Fibroblast of lung (primary cell): Measurements from ENCODE around the gene KREMEN1.

ENCODE experiments used
- EZH2 ChIP-seq: IDR thresholded peaks from 2 replicates; pipeline ENCODE4 v1.5.1; 2012; ENCODE audit warnings: low read length, control low read depth, mild to moderate bottlenecking; ENCODE audit errors: missing control alignments
- TF ChIP-seq, protein P1 (sequence below), 2 donors: IDR thresholded peaks in 1 of 2; conservative IDR thresholded peaks in 1 of 2; 1 replicate in 1 of 2; 2 replicates in 1 of 2; pipeline ENCODE4 v1.5.1; 2011 to 2012; ENCODE audit warnings: low read length in 2 of 2, control low read depth in 1 of 2, inconsistent platforms in 1 of 2, low read depth in 1 of 2, mild to moderate bottlenecking in 1 of 2

DNA sequence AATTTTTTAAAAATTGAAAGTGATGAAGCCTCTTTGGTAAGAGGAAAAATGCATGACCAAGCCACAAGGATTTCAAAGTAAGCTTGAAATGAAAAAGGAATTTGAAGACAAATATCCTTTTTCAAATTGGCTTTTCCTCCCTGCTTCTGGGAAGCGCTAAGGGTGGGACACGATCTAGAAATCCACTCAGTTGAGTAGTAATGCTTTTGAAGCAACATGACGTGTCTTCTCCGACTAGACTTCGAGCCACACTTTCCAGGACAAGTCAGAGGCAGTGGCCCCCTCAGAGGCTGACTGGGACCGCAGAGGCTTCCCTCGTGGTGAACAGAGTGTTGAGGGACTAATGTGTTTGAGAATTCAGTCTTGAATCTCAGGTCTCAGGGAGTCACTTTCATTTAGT is 39.8 kb downstream of the KREMEN1 start:
- TF ChIP-seq, protein P1, sequence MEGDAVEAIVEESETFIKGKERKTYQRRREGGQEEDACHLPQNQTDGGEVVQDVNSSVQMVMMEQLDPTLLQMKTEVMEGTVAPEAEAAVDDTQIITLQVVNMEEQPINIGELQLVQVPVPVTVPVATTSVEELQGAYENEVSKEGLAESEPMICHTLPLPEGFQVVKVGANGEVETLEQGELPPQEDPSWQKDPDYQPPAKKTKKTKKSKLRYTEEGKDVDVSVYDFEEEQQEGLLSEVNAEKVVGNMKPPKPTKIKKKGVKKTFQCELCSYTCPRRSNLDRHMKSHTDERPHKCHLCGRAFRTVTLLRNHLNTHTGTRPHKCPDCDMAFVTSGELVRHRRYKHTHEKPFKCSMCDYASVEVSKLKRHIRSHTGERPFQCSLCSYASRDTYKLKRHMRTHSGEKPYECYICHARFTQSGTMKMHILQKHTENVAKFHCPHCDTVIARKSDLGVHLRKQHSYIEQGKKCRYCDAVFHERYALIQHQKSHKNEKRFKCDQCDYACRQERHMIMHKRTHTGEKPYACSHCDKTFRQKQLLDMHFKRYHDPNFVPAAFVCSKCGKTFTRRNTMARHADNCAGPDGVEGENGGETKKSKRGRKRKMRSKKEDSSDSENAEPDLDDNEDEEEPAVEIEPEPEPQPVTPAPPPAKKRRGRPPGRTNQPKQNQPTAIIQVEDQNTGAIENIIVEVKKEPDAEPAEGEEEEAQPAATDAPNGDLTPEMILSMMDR (conservative IDR thresholded peaks at IDR 0.05 in 1 of 2, IDR thresholded peaks at IDR 0.05 in 1 of 2; ENCODE audit: low read depth in 1 of 2, low read length in 2 of 2), result no peak
- TF ChIP-seq EZH2, result no peak
